Lower leg skin (tissue), 4 donors: ENCODE data around the gene BTBD1. TPM values are rescaled to one million over a fixed set of nuclear protein-coding genes. Genes with fewer than 3 reads are reported as not detected.

Source experiments
- DNase-seq, 2 donors: peaks; one replicate each; pipeline ENCODE4 v3.0.0-alpha.2; 2019; ENCODE audit warnings: low spot score in 2 of 2
- H3K4me3 ChIP-seq: fragments of 200-600 bp; sonication (generic); 2 replicates; pipeline ENCODE4 v1.5.1; 2017; ENCODE audit warnings: mild to moderate bottlenecking, low read depth; ENCODE audit not compliant: poor library complexity, severe bottlenecking
- CTCF ChIP-seq, 3 donors: fragments of 450-650 bp; IDR thresholded peaks; one replicate each; pipeline ENCODE4 v1.5.1; 2016; ENCODE audit warnings: antibody characterized with exemption in 3 of 3, mild to moderate bottlenecking in 3 of 3, moderate library complexity in 2 of 3
- POLR2A ChIP-seq, 2 donors: fragments of 450-650 bp; IDR thresholded peaks; one replicate each; pipeline ENCODE4 v1.6.1; 2016 to 2017; ENCODE audit warnings: antibody characterized with exemption in 2 of 2, mild to moderate bottlenecking in 1 of 2, moderate library complexity in 1 of 2
- WGBS, 2 donors: methylation state at CpG; one replicate each; pipeline ENCODE4 v1.1.5; 2018; 5-methylcytosine and 5-hydroxymethylcytosine counted together
- intact Hi-C: fragments of 100-400 bp; cut with DNase I; formaldehyde crosslinking; loops from one replicate; pipeline ENCODE4 v1.15.0; 2023; ENCODE audit warnings: low total_unique reads
- total RNA-seq, 4 donors: library from RNA; depleted of rRNA; stranded (reverse); fragments of >200 nt; gene quantifications; one replicate each; pipeline ENCODE4 v1.1.0, GENCODE V29; 2016

Gene BTBD1
- total RNA-seq, 4 donors from 2014 or later, result 46.2 to 57.5 (median 50.8) TPM

GRCh38 chr15:83112233-83112955 is 45.3 kb upstream of the BTBD1 start:
- no peak for DNase-seq
- intact Hi-C loops, result no loop called here
- WGBS, 2 donors, result 64 to 65% methylated on average over 8 of the region's 8 CpGs
- no peak overlapping the region for H3K4me3 ChIP-seq
- TF ChIP-seq POLR2A (IDR thresholded peaks at IDR 0.05) (no peak), CTCF (IDR thresholded peaks at IDR 0.05) (no peak)

DNA sequence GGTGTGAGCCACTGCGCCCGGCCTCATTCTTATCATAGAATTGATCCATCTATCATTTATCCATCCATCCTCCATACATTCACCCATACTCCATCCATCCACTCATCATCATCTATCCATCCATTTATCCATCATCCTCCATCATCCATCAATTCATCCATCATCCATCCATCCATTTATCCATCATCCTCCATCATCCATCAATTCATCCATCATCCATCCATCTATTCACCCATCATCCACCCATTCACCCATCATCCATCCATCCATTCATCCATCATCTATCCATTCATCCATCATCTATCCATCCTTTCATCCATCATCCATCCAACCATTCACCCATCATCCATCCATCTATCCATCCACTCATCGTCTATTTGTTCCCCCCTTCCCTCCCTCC is 44.1 kb upstream of the BTBD1 start:
- DNase-seq, result no peak
- H3K4me3 ChIP-seq, result no peak overlapping the region
- WGBS, 2 donors, result 97 to 98% methylated on average over 3 of the region's 3 CpGs
- TF ChIP-seq POLR2A (IDR thresholded peaks at IDR 0.05) (no peak), CTCF (IDR thresholded peaks at IDR 0.05) (no peak)
- intact Hi-C loops, result no loop called here

DNA sequence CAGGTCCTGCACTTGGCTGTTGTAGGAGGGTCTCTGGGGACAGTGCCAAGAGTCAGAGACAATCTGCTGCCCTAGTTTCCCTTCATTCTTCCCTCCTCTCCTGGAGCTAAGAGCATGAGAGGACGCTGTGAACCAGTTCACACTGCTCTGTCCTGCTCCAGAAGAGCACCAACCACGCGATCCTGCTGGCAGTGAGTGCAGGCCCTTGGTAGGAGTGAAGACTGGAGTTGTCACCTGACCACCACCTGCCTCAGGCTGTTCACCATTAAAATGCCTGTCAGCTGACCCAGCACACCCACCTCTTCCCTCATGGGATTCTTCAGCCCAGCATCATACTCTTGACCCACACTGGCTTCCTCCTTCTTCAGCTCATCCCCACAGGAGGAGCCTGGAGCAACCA is 43.3 kb upstream of the BTBD1 start:
- no peak for TF ChIP-seq CTCF (IDR thresholded peaks at IDR 0.05)
- no peak for TF ChIP-seq POLR2A (IDR thresholded peaks at IDR 0.05)
- WGBS, 2 donors, result 75 to 83% methylated on average over 1 to 3 of the region's 3 CpGs
- no peak overlapping the region for H3K4me3 ChIP-seq
- peak in 1 of 2 donors; percentile 31 for DNase-seq
- intact Hi-C loops, result no loop called here

GRCh38 chr15:83109532-83109931 is 42.5 kb upstream of the BTBD1 start:
- peak in 1 of 2 donors; percentile 57 for DNase-seq
- intact Hi-C loops, result no loop called here
- 91 to 94% methylated on average over 12 of the region's 12 CpGs for WGBS, 2 donors
- TF ChIP-seq POLR2A (IDR thresholded peaks at IDR 0.05), result no peak
- no peak for TF ChIP-seq CTCF (IDR thresholded peaks at IDR 0.05)
- no peak overlapping the region for H3K4me3 ChIP-seq

- no peak overlapping the region for H3K4me3 ChIP-seq
- WGBS, 2 donors, result 42 to 53% methylated on average over 18 to 21 of the region's 21 CpGs
- intact Hi-C loops, result no loop called here
- DNase-seq, result peak; percentile 53 to 87
- TF ChIP-seq CTCF (IDR thresholded peaks at IDR 0.05) (no peak), POLR2A (IDR thresholded peaks at IDR 0.05) (no peak)
Observed at GRCh38 chr15:83108266-83109219, 41.5 kb upstream of the BTBD1 start.
